Thoracic aorta (tissue), 2 donors: ENCODE measurements around the gene KBTBD2. TPM values are rescaled to one million over a fixed set of nuclear protein-coding genes. Genes with fewer than 3 reads are reported as not detected.

Experiments used
- ATAC-seq: fragments of 150-250 bp; one replicate; pipeline ENCODE4 v1.8.0; 2017; ENCODE audit warnings: low read depth; ENCODE audit not compliant: insufficient number of reproducible peaks, low FRiP score
- DNase-seq: peaks from one replicate; pipeline ENCODE4 v3.0.0-alpha.2; 2020; ENCODE audit warnings: low spot score
- H3K27ac ChIP-seq, 2 donors: fragments of 200-600 bp; sonication (generic); 1 replicate in 1 of 2; 2 replicates in 1 of 2; pipeline ENCODE4 v1.5.1; 2016; ENCODE audit warnings: mild to moderate bottlenecking in 2 of 2, moderate library complexity in 2 of 2
- H3K27me3 ChIP-seq: fragments of 200-600 bp; sonication (generic); replicated peaks from 2 replicates; pipeline ENCODE4 v1.6.0; 2016; ENCODE audit warnings: mild to moderate bottlenecking; ENCODE audit not compliant: insufficient read depth
- H3K36me3 ChIP-seq: fragments of 200-600 bp; sonication (generic); one replicate; pipeline ENCODE4 v1.5.1; 2016
- H3K4me1 ChIP-seq, 2 donors: fragments of 200-600 bp; sonication (generic); 1 replicate in 1 of 2; 2 replicates in 1 of 2; pipeline versions ENCODE4 v1.5.1 to v1.6.0; 2016; ENCODE audit warnings: low read depth in 2 of 2, mild to moderate bottlenecking in 1 of 2; ENCODE audit not compliant: control insufficient read depth in 1 of 2
- H3K4me3 ChIP-seq: fragments of 200-600 bp; sonication (generic); 2 replicates; pipeline ENCODE4 v1.5.1; 2016; ENCODE audit warnings: mild to moderate bottlenecking
- H3K9me3 ChIP-seq: fragments of 200-600 bp; sonication (generic); 2 replicates; pipeline ENCODE4 v1.5.1; 2016
- CTCF ChIP-seq: fragments of 200-600 bp; sonication (generic); IDR thresholded peaks from one replicate; pipeline ENCODE4 v1.5.1; 2019; ENCODE audit warnings: antibody characterized with exemption
- total RNA-seq, 2 donors: library from RNA; depleted of rRNA; stranded (reverse); fragments of >200 nt; gene quantifications; one replicate each; pipeline versions ENCODE4 v1.1.0 to v1.2.3, GENCODE V29; 2016

KBTBD2 gene
- total RNA-seq, 2 donors from 2014 or later = 24.1 to 47.9 TPM

GRCh38 chr7:32916006-32916405 lies 24.4 kb upstream of the KBTBD2 start:
- TF ChIP-seq CTCF = no peak
- H3K27me3 ChIP-seq = no peaks in the 10 kb centered on the region
- no peak for ATAC-seq
- no peak overlapping the region for H3K4me3 ChIP-seq
- H3K4me1 ChIP-seq = no peaks in the 10 kb centered on the region
- DNase-seq = no peak
- H3K9me3 ChIP-seq = no peaks in the 10 kb centered on the region
- H3K27ac ChIP-seq = no peak overlapping the region
- peaks cover 22% of the 10 kb centered on the region for H3K36me3 ChIP-seq

GRCh38 chr7:32915041-32915536 lies 23.5 kb upstream of the KBTBD2 start:
- no peak overlapping the region for H3K4me3 ChIP-seq
- no peaks in the 10 kb centered on the region for H3K9me3 ChIP-seq
- H3K27me3 ChIP-seq = no peaks in the 10 kb centered on the region
- H3K27ac ChIP-seq = no peak overlapping the region
- no peak for TF ChIP-seq CTCF
- H3K36me3 ChIP-seq = peaks cover 19% of the 10 kb centered on the region
- ATAC-seq (no peak), DNase-seq (no peak)
- H3K4me1 ChIP-seq = peaks cover 0 to 3% of the 10 kb centered on the region in 2 donors

- no peaks in the 10 kb centered on the region for H3K9me3 ChIP-seq
- ATAC-seq = no peak
- H3K27me3 ChIP-seq = no peaks in the 10 kb centered on the region
- no peak overlapping the region for H3K4me3 ChIP-seq
- no peak for TF ChIP-seq CTCF
- peaks cover 3 to 6% of the 10 kb centered on the region in 2 donors for H3K4me1 ChIP-seq
- H3K36me3 ChIP-seq = peaks cover 14% of the 10 kb centered on the region
- H3K27ac ChIP-seq = no peak overlapping the region
- no peak for DNase-seq
Measured at GRCh38 chr7:32914184-32914583, 22.6 kb upstream of the KBTBD2 start.

GRCh38 chr7:32910195-32910594 lies 18.6 kb upstream of the KBTBD2 start:
- no peak for TF ChIP-seq CTCF
- H3K4me1 ChIP-seq = peaks cover 3 to 8% of the 10 kb centered on the region in 2 donors
- no peaks in the 10 kb centered on the region for H3K27me3 ChIP-seq
- DNase-seq (no peak), ATAC-seq (no peak)
- H3K4me3 ChIP-seq = no peak overlapping the region
- no peak overlapping the region for H3K27ac ChIP-seq
- H3K36me3 ChIP-seq = no peaks in the 10 kb centered on the region
- no peaks in the 10 kb centered on the region for H3K9me3 ChIP-seq

- DNase-seq (no peak), ATAC-seq (peak; percentile 40)
- H3K4me1 ChIP-seq = peaks cover 3 to 9% of the 10 kb centered on the region in 2 donors
- H3K9me3 ChIP-seq = no peaks in the 10 kb centered on the region
- H3K27ac ChIP-seq = no peak overlapping the region
- TF ChIP-seq CTCF = no peak
- H3K36me3 ChIP-seq = no peaks in the 10 kb centered on the region
- no peaks in the 10 kb centered on the region for H3K27me3 ChIP-seq
- peak overlapping the region; percentile 58 for H3K4me3 ChIP-seq
Measured at GRCh38 chr7:32905175-32905662, 13.7 kb upstream of the KBTBD2 start.
